Astrocyte (in vitro differentiated cells and primary cell): Measurements from ENCODE around the gene PLCG2. TPM values are rescaled to one million over a fixed set of nuclear protein-coding genes. Genes with fewer than 3 reads are reported as not detected.

Experiments
- DNase-seq: peaks from one replicate; pipeline ENCODE4 v3.0.0-alpha.2; 2010; ENCODE audit warnings: low read depth
- FAIRE-seq: peaks from 2 replicates; lab custom pipeline; 2011; peaks lifted over from hg19 to GRCh38; lab: Jason Lieb, UNC
- H2AFZ ChIP-seq: 2 replicates; pipeline ENCODE4 v1.6.0; 2012; ENCODE audit warnings: low read depth, low read length, inconsistent platforms
- H3K27ac ChIP-seq: 2 replicates; pipeline ENCODE4 v1.5.1; 2011; ENCODE audit warnings: low read depth, low read length, inconsistent platforms
- H3K27me3 ChIP-seq: 2 replicates; pipeline ENCODE4 v1.6.0; 2011; ENCODE audit warnings: low read length, inconsistent platforms; ENCODE audit not compliant: insufficient read depth
- H3K36me3 ChIP-seq: 2 replicates; pipeline ENCODE4 v1.5.1; 2011; ENCODE audit warnings: low read length, inconsistent platforms; ENCODE audit not compliant: insufficient read depth
- H3K4me1 ChIP-seq: 2 replicates; pipeline ENCODE4 v1.5.1; 2011; ENCODE audit warnings: low read length, inconsistent platforms; ENCODE audit not compliant: insufficient read depth
- H3K4me2 ChIP-seq: 2 replicates; pipeline ENCODE4 v1.6.0; 2012; ENCODE audit warnings: low read length, inconsistent platforms
- H3K4me3 ChIP-seq: 2 replicates; pipeline ENCODE4 v1.5.1; 2011; ENCODE audit warnings: low read depth, mild to moderate bottlenecking, low read length, inconsistent platforms; ENCODE audit not compliant: insufficient read depth
- H3K79me2 ChIP-seq: 2 replicates; pipeline ENCODE4 v1.6.0; 2012; ENCODE audit warnings: mild to moderate bottlenecking, low read length, inconsistent platforms; ENCODE audit not compliant: insufficient read depth
- H3K9ac ChIP-seq: 2 replicates; pipeline ENCODE4 v1.6.0; 2012; ENCODE audit warnings: mild to moderate bottlenecking, low read length, inconsistent platforms
- H3K9me3 ChIP-seq: 2 replicates; pipeline ENCODE4 v1.5.1; 2012; ENCODE audit warnings: low read depth, mild to moderate bottlenecking, low read length, inconsistent platforms; ENCODE audit not compliant: insufficient read depth
- H4K20me1 ChIP-seq: 2 replicates; pipeline ENCODE4 v1.6.0; 2012; ENCODE audit warnings: low read length, inconsistent platforms; ENCODE audit not compliant: insufficient read depth
- H3K27ac Mint-ChIP-seq: one replicate; pipeline ENCODE4 v1.8.0; 2021; ENCODE audit warnings: mild to moderate bottlenecking, mixed read lengths; ENCODE audit not compliant: unreplicated experiment
- H3K27me3 Mint-ChIP-seq: one replicate; pipeline ENCODE4 v1.8.0; 2021; ENCODE audit warnings: low read depth, mixed read lengths; ENCODE audit not compliant: unreplicated experiment
- H3K36me3 Mint-ChIP-seq: one replicate; pipeline ENCODE4 v1.8.0; 2021; ENCODE audit warnings: low read depth, mixed read lengths; ENCODE audit not compliant: unreplicated experiment
- H3K4me1 Mint-ChIP-seq: one replicate; pipeline ENCODE4 v1.8.0; 2021; ENCODE audit warnings: low read depth, mixed read lengths; ENCODE audit not compliant: unreplicated experiment
- H3K4me3 Mint-ChIP-seq: one replicate; pipeline ENCODE4 v1.8.0; 2021; ENCODE audit warnings: mild to moderate bottlenecking, moderate library complexity, mixed read lengths; ENCODE audit not compliant: unreplicated experiment
- H3K9me3 Mint-ChIP-seq: one replicate; pipeline ENCODE4 v1.8.0; 2021; ENCODE audit warnings: mild to moderate bottlenecking, mixed read lengths; ENCODE audit not compliant: unreplicated experiment
- CTCF ChIP-seq: IDR thresholded peaks from 2 replicates; pipeline ENCODE4 v1.5.1; 2011; ENCODE audit warnings: low read depth, mild to moderate bottlenecking, inconsistent platforms, low read length, moderate library complexity; ENCODE audit not compliant: insufficient read depth
- EZH2 ChIP-seq: IDR thresholded peaks from 2 replicates; pipeline ENCODE4 v1.6.1; 2012; ENCODE audit warnings: mild to moderate bottlenecking, low read length, inconsistent platforms; ENCODE audit not compliant: insufficient read depth
- total RNA-seq: library from RNA; stranded (reverse); gene quantifications from 2 replicates; pipeline ENCODE4 v1.2.1, GENCODE V29; 2021

PLCG2 gene
- total RNA-seq, 1 donor from 2014 or later, result 3.1 TPM

- DNase-seq (no peak), FAIRE-seq (no peak)
- no peaks in the 10 kb centered on the region for H3K9me3 ChIP-seq
- H2AFZ ChIP-seq, result no peak overlapping the region
- Mint-ChIP-seq H3K4me3 (no peak overlapping the region), H3K4me1 (peaks cover 5% of the 10 kb centered on the region), H3K36me3 (no peaks in the 10 kb centered on the region), H3K27me3 (peaks cover 21% of the 10 kb centered on the region), H3K9me3 (no peaks in the 10 kb centered on the region), H3K27ac (no peak overlapping the region)
- peaks cover 8% of the 10 kb centered on the region for H3K27me3 ChIP-seq
- H3K4me3 ChIP-seq, result no peak overlapping the region
- H3K4me1 ChIP-seq, result no peaks in the 10 kb centered on the region
- H3K27ac ChIP-seq, result no peak overlapping the region
- TF ChIP-seq EZH2, result no peak
- no peak for TF ChIP-seq CTCF
- no peak overlapping the region for H3K4me2 ChIP-seq
- no peaks in the 10 kb centered on the region for H4K20me1 ChIP-seq
- no peaks in the 10 kb centered on the region for H3K79me2 ChIP-seq
- H3K9ac ChIP-seq, result no peak overlapping the region
- no peaks in the 10 kb centered on the region for H3K36me3 ChIP-seq
Observed at GRCh38 chr16:81796583-81797346, 17.7 kb downstream of the PLCG2 start.

- peaks cover 5% of the 10 kb centered on the region for H3K4me1 Mint-ChIP-seq
- no peak for DNase-seq
- peaks cover 21% of the 10 kb centered on the region for H3K27me3 Mint-ChIP-seq
Observed at GRCh38 chr16:81797443-81797842, 18.4 kb downstream of the PLCG2 start.

More at GRCh38 chr16:81797443-81797842, 18.4 kb downstream of the PLCG2 start:
- Histone ChIP-seq H3K9me3 (no peaks in the 10 kb centered on the region), H3K36me3 (no peaks in the 10 kb centered on the region), H3K9ac (no peak overlapping the region), H2AFZ (no peak overlapping the region), H3K4me2 (no peak overlapping the region), H4K20me1 (no peaks in the 10 kb centered on the region), H3K4me3 (no peak overlapping the region), H3K79me2 (no peaks in the 10 kb centered on the region), H3K27ac (no peak overlapping the region), H3K27me3 (peaks cover 8% of the 10 kb centered on the region), H3K4me1 (no peaks in the 10 kb centered on the region)
- TF ChIP-seq EZH2, result no peak
- TF ChIP-seq CTCF, result no peak
- FAIRE-seq, result no peak
- no peaks in the 10 kb centered on the region for H3K36me3 Mint-ChIP-seq
- H3K9me3 Mint-ChIP-seq, result no peaks in the 10 kb centered on the region
- H3K27ac Mint-ChIP-seq, result no peak overlapping the region
- no peak overlapping the region for H3K4me3 Mint-ChIP-seq
